CD1c-positive myeloid dendritic cell (primary cell): ENCODE measurements around the gene PDCD2.
"Not testable (repeated sequence)": the region's sequence is repeated elsewhere in the genome, so short reads cannot be mapped to it uniquely, and the experiment has no call there.

Source experiments
- DNase-seq: peaks from one replicate; pipeline ENCODE4 v3.0.0-alpha.2; 2016; ENCODE audit errors: extremely low spot score

Gene PDCD2

GRCh38 chr6:170552765-170553533, 31.5 kb downstream of the PDCD2 start, which contains the start of gene PSMB1:
PSMB1 (minus strand) TSS chr6:170553307; CDS start chr6:170553242, 65 bp downstream.
- DNase-seq, result peak; percentile 95

GRCh38 chr6:170545405-170545804, 39.0 kb downstream of the PDCD2 start:
- no peak for DNase-seq

- DNase-seq, result no peak
Measured at GRCh38 chr6:170542031-170542719, 42.3 kb downstream of the PDCD2 start.

GRCh38 chr6:170537329-170537728, 47.1 kb downstream of the PDCD2 start:
- DNase-seq, result no peak

GRCh38 chr6:170536671-170537070, 47.8 kb downstream of the PDCD2 start:
- no peak for DNase-seq

GRCh38 chr6:170535004-170535403, 49.4 kb downstream of the PDCD2 start:
- no peak for DNase-seq

GRCh38 chr6:170533792-170534191, 50.6 kb downstream of the PDCD2 start:
- no peak for DNase-seq

GRCh38 chr6:170532867-170533488, 51.5 kb downstream of the PDCD2 start:
- no peak for DNase-seq

GRCh38 chr6:170529839-170530469, 54.5 kb downstream of the PDCD2 start:
- DNase-seq, result peak; percentile 66

GRCh38 chr6:170527995-170528394, 56.4 kb downstream of the PDCD2 start:
- not testable (repeated sequence) for DNase-seq

- DNase-seq, result no peak
Measured at GRCh38 chr6:170525795-170526194, 58.6 kb downstream of the PDCD2 start.
